Mucosa of stomach (tissue), 1 donor: ENCODE data around the gene DHX38.

Source experiments
- H3K27me3 ChIP-seq: one replicate; pipeline ENCODE4 v1.7.0; 2013; ENCODE audit warnings: mild to moderate bottlenecking, low read length; ENCODE audit not compliant: control insufficient read depth, insufficient read depth
- H3K36me3 ChIP-seq: one replicate; pipeline ENCODE4 v1.7.0; 2013; ENCODE audit warnings: low read length; ENCODE audit not compliant: control insufficient read depth, insufficient read depth
- H3K4me1 ChIP-seq: one replicate; pipeline ENCODE4 v1.7.0; 2013; ENCODE audit warnings: mild to moderate bottlenecking, low read length; ENCODE audit not compliant: control insufficient read depth, insufficient read depth
- H3K4me3 ChIP-seq: one replicate; pipeline ENCODE4 v1.7.0; 2013; ENCODE audit warnings: low read length
- H3K9ac ChIP-seq: one replicate; pipeline ENCODE4 v1.7.0; 2013; ENCODE audit warnings: mild to moderate bottlenecking, low read length, moderate library complexity
- H3K9me3 ChIP-seq: one replicate; pipeline ENCODE4 v1.7.0; 2013; ENCODE audit warnings: mild to moderate bottlenecking, low read length, moderate library complexity; ENCODE audit not compliant: control insufficient read depth
- donor health status: Pancreatic carcinoma.

Gene DHX38

GRCh38 chr16:72092832-72093447 lies 707 bp upstream of the DHX38 start:
- H3K9ac ChIP-seq, result peak overlapping the region; percentile 92
- no peaks in the 10 kb centered on the region for H3K27me3 ChIP-seq
- H3K4me3 ChIP-seq, result peak overlapping the region; percentile 82
- peaks cover 8% of the 10 kb centered on the region for H3K36me3 ChIP-seq
- peaks cover 17% of the 10 kb centered on the region for H3K4me1 ChIP-seq
- H3K9me3 ChIP-seq, result no peaks in the 10 kb centered on the region

GRCh38 chr16:72094266-72094610 lies 591 bp downstream of the DHX38 start:
- H3K4me3 ChIP-seq, result peak overlapping the region; percentile 82

GRCh38 chr16:72098936-72099335 lies 5.3 kb downstream of the DHX38 start:
- no peak overlapping the region for H3K9ac ChIP-seq
- peaks cover 10% of the 10 kb centered on the region for H3K4me1 ChIP-seq
- no peak overlapping the region for H3K4me3 ChIP-seq
- H3K9me3 ChIP-seq, result no peaks in the 10 kb centered on the region
- peaks cover 31% of the 10 kb centered on the region for H3K36me3 ChIP-seq
- no peaks in the 10 kb centered on the region for H3K27me3 ChIP-seq

More at GRCh38 chr16:72094266-72094610, 591 bp downstream of the DHX38 start:
- Histone ChIP-seq H3K9ac (peak overlapping the region; percentile 92), H3K4me1 (peaks cover 17% of the 10 kb centered on the region), H3K9me3 (no peaks in the 10 kb centered on the region), H3K27me3 (no peaks in the 10 kb centered on the region), H3K36me3 (peaks cover 8% of the 10 kb centered on the region)

GRCh38 chr16:72099377-72099818 lies 5.8 kb downstream of the DHX38 start:
- Histone ChIP-seq H3K9ac (no peak overlapping the region), H3K27me3 (no peaks in the 10 kb centered on the region), H3K9me3 (no peaks in the 10 kb centered on the region), H3K4me1 (peaks cover 9% of the 10 kb centered on the region), H3K4me3 (no peak overlapping the region), H3K36me3 (peaks cover 35% of the 10 kb centered on the region)

GRCh38 chr16:72101195-72101594 lies 7.5 kb downstream of the DHX38 start:
- H3K4me1 ChIP-seq, result no peaks in the 10 kb centered on the region

GRCh38 chr16:72104905-72105304 lies 11.3 kb downstream of the DHX38 start:
- no peaks in the 10 kb centered on the region for H3K27me3 ChIP-seq
- H3K4me1 ChIP-seq, result no peaks in the 10 kb centered on the region
- no peaks in the 10 kb centered on the region for H3K9me3 ChIP-seq
- H3K36me3 ChIP-seq, result peaks cover 38% of the 10 kb centered on the region
- no peak overlapping the region for H3K4me3 ChIP-seq
- H3K9ac ChIP-seq, result no peak overlapping the region

More at GRCh38 chr16:72101195-72101594, 7.5 kb downstream of the DHX38 start:
- no peaks in the 10 kb centered on the region for H3K27me3 ChIP-seq
- no peak overlapping the region for H3K4me3 ChIP-seq
- no peak overlapping the region for H3K9ac ChIP-seq
- H3K9me3 ChIP-seq, result no peaks in the 10 kb centered on the region
- peaks cover 43% of the 10 kb centered on the region for H3K36me3 ChIP-seq

GRCh38 chr16:72105978-72106377 lies 12.3 kb downstream of the DHX38 start:
- Histone ChIP-seq H3K9ac (no peak overlapping the region), H3K36me3 (peaks cover 43% of the 10 kb centered on the region), H3K9me3 (no peaks in the 10 kb centered on the region), H3K4me3 (no peak overlapping the region), H3K4me1 (no peaks in the 10 kb centered on the region), H3K27me3 (no peaks in the 10 kb centered on the region)

GRCh38 chr16:72107371-72107770 lies 13.7 kb downstream of the DHX38 start:
- no peak overlapping the region for H3K4me3 ChIP-seq
- peaks cover 42% of the 10 kb centered on the region for H3K36me3 ChIP-seq
- no peaks in the 10 kb centered on the region for H3K4me1 ChIP-seq
- no peaks in the 10 kb centered on the region for H3K27me3 ChIP-seq
- H3K9ac ChIP-seq, result no peak overlapping the region
- H3K9me3 ChIP-seq, result no peaks in the 10 kb centered on the region

GRCh38 chr16:72108353-72109102 lies 14.9 kb downstream of the DHX38 start:
- H3K27me3 ChIP-seq, result no peaks in the 10 kb centered on the region
- H3K36me3 ChIP-seq, result peaks cover 37% of the 10 kb centered on the region
- no peaks in the 10 kb centered on the region for H3K4me1 ChIP-seq
- no peaks in the 10 kb centered on the region for H3K9me3 ChIP-seq
- no peak overlapping the region for H3K9ac ChIP-seq
- H3K4me3 ChIP-seq, result no peak overlapping the region

- Histone ChIP-seq H3K9ac (no peak overlapping the region), H3K9me3 (no peaks in the 10 kb centered on the region), H3K4me1 (no peaks in the 10 kb centered on the region), H3K4me3 (no peak overlapping the region), H3K27me3 (no peaks in the 10 kb centered on the region), H3K36me3 (peaks cover 29% of the 10 kb centered on the region)
Measured at GRCh38 chr16:72109300-72109699, 15.7 kb downstream of the DHX38 start.

- H3K9ac ChIP-seq, result no peak overlapping the region
- H3K4me3 ChIP-seq, result no peak overlapping the region
- no peaks in the 10 kb centered on the region for H3K27me3 ChIP-seq
- H3K9me3 ChIP-seq, result no peaks in the 10 kb centered on the region
- H3K4me1 ChIP-seq, result no peaks in the 10 kb centered on the region
- peaks cover 26% of the 10 kb centered on the region for H3K36me3 ChIP-seq
Measured at GRCh38 chr16:72109966-72110530, 16.4 kb downstream of the DHX38 start.
